Non-pigmented ciliary epithelial cell (primary cell): ENCODE data around the gene HDAC2.
"Not testable (repeated sequence)": the region's sequence is repeated elsewhere in the genome, so short reads cannot be mapped to it uniquely, and the experiment has no call there.

Experiments used
- DNase-seq: peaks from one replicate; pipeline ENCODE4 v3.0.0-alpha.2; 2010; ENCODE audit warnings: low read depth

Gene HDAC2

DNA sequence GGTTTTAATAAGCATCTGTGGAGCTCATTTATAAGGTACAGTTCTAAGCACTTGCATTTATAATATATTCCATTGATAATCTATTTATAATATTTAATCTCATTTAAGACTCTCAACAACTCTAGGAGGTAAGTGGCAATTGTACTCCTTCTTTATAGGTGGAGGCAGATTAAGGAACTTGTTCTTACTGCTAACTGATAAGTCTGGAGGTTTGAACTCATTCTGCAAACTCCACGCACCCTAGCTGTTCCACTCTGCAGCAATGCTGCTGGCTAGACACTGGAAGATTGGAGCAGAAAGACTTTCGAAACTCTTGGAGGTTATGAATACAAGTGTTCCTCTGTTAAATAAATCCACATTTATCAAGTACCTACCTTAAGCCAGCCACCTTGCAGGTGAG, 793 bp upstream of the HDAC2 start:
- DNase-seq: no peak

DNA sequence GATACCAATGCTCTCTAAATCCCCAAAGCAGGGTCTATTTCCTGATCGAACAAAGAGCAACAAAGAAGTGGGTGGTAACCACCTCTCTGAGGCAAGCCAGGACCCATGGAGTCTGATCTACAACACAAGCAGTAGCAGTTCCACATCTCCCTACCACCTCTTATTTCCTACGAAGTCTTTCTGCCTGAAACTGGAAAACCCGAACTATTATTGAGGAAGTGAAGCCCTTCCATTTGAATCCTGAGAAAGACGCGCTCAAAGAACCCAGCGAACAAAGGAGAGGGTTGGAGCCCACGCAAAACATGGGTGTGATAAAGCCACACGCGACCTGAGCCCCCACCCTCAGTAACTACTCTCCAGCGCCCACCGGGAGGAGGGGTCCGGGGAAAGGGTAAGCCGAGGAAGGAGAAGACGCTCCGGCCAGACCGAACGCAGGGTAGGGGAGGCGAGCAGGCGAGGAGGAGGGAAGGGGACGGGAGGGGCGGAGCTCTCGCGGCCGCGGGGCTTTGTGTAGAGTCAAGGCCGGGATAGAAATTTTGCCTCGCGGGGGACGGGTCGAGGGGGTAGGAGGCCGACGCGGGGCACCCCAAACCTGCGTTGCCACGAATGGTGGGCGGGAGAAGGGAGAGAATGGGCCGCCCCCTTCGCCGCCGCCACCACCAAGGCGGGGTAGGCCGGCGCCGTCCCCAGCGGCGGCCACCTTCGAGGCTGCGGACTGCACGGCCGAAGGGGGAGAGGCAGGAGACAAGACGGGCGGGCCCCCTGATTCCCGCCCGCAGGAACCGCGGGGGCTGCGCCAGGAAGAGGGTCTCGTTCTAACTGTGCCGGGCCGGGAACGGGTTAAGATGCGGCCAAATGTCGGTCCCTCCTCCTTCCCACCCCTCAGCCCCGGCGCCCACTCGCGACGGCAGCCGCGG, 802 bp downstream of the HDAC2 start:
- no peak for DNase-seq

DNA sequence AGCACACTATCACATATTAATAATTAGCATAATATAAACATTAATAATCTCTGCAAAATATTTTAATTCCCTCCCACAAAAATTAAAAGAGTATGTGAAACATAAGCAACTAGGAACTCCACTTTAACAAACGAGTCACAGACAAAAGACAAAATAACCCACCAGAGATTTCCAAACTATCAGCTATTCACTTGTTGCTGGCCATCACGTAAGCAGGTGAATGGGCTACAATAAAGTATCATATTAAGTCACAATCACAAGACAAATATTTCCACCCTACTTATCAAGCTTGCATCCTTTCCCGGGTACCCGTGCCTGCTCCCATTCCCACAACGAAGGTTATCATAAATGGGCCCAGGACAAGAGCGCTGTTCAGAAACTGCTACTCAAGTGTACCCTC, 2.5 kb downstream of the HDAC2 start:
- no peak for DNase-seq

DNA sequence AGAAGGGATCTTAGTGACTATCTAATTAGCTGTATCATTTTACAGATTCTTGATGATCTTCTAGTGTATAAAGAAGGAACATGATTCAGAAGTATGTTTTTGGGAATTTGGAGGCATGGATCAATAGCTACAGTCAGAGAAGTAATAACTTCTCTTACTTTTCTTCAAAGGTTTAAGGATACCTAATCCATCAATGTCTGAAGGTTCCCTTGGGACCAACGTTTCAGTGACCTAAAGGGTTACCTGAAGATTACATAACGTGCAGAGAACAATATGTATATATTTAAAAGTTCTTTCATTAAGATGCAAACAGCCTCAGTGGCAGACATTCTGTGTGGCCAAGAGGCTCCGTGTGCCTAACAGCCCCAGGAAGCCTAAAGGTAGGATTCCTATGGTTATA, 3.2 kb downstream of the HDAC2 start:
- DNase-seq: no peak

DNA sequence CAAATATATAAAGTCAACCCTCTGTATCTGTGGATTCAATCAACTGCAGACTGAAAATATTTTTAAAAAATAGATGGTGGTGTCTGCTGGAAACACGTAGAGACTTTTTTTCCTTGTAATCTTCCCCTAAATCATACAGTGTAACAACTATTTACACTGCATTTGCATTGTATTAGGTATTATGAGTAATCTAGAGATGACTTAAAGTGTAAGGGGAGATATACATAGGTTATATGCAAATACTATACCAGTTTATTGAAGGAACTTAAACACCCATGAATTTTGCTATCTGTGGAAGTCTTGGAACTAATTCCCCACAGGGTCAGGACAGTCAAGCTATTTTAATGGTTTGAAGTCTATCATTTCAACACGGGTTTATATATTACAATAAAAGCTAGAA, 10.2 kb downstream of the HDAC2 start:
- no peak for DNase-seq

DNA sequence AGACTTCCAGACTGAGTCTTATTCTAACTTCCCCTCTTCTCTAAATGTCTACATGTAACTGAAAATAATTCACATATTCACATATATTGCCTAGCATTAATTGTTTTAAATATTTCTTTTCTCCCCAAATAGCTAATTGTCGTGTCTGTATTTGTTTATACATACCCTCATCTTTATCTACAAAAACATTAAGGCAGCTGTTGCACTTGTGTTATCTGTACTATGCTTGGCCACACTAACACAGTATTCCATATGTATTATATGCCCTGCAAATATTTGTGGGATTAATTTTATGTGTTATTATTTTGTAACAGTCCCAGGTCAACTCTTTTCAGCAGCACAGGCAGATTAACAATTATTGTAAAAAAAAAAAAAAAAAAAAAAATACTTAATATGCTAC, 11.7 kb downstream of the HDAC2 start:
- no peak for DNase-seq

DNA sequence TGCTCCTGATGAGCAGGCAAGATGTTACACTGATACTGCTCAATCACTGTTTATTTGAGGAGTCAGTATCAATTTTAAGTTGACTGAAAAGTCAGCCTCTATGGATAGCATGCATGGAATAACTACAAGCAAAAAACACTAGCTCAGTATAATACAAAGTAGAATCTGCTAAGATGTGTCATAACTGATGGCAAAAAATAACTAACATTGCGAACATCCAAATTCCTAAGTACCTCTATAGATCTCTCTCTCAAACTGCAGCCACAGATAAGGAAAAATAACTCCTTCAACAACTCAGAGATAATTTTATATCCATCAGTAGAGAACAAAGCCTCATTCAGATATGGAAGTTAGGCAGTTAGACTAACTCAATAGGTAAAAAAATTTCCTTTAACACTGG, 16.3 kb downstream of the HDAC2 start:
- DNase-seq: no peak

DNA sequence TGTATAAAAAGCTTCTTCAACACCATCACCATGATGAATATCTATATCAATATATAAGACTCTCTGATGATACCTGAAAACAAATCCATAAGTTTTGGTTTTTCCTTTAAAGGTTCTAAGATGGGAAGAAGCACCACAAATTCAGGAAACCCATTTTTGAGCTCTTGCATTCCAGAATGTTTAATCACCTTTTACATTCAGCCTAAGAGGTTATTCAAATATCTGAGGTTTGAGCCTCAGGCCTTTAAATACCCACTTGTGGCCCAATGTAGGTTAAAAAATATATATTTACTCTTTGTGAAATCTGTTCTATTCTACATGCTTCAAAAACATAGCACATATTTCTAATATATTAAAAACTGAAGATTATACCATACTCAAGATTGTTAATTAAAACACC, 17.6 kb downstream of the HDAC2 start:
- no peak for DNase-seq

DNA sequence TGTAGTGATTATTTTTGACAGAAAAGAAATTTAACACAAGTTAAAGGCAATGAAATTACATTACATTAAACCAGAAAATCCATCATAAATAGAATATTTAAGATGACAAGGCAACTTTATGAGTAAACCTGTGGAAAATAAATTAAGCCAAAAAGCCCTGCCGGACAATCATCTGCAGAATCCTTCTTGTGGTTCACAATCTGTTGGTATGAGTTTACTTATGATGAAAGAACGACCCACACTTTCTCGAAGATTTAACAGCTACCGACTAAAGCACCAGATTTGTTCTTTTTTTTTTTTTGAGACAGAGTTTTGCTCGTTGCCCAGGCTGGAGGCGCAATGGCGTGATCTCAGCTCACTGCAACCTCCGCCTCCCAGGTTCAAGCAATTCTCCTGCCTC, 21.4 kb downstream of the HDAC2 start:
- DNase-seq: no peak

DNA sequence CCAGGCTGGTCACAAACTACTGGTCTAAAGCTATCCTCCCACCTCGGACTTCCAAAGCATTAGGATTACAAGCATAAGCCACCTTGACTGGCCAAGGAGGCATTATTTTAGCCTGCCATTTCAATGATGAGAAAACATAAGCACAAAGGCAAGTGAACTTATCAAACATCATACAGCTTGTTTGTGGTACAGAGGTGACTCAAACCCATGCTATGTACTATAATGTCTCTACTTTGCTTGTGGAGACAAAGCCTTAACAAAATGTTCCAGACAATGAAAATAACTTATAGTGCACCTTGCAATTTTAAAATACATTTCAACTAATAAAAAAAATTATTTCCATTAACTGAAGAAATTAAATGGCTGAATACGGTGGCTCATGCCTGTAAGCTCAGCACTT, 26.2 kb downstream of the HDAC2 start:
- peak; percentile 31 for DNase-seq

DNA sequence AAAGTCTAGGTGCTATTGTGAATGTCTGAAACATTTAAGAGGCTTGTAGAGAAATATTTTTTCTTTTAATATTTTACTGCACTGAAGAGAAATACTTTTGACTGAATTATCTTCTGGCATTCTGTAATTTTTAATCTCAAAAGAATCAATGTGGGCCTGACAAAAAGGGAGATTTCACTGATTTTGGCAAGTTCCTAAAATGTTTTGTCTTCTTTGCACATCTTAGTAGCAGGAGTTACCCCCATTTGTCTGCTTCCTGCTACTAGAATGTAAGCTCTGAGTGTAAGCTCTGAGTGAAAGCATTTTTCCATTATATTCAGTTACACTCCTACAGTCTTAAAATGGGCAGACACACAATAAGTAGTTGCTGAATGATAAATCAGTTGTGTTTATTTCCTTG, 31.1 kb downstream of the HDAC2 start:
- DNase-seq: no peak

DNA sequence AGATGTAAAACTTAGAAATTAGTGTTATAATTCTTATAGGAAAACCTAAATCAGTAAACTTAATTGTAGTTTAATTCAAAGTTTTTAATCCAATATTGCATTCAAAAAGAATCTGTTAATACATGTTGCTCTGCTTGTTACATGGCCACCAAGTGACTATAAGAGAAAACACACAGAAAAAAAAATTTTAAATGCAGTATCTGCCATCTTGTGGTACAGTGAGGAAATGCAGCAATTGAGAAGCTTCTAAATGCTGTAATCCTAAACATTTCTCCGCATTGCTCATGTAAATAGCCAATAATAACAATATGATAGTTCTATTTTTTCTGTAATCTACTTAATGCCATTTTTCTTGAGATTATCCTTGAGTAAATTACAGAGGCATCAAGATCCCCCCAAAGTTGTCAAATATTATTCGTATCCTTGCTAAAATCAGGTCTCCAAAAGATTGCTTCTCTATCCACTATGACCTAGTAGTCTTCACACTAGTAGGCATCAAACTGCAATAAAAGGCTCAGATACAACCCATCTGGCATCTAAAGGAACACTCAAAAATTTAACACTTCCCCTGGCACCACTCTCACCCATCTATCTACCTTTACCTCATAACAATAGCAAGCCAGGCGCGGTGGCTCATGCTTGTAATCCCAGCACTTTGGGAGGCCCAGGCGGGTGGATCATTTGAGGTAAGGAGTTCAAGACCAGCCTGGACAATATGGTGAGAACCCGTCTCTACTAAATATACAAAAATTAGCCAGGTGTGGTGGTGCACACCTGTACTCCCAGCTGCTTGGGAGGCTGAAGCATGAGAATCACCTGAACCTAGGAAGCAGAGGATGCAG, 34.6 kb downstream of the HDAC2 start:
- DNase-seq: peak; percentile 32

DNA sequence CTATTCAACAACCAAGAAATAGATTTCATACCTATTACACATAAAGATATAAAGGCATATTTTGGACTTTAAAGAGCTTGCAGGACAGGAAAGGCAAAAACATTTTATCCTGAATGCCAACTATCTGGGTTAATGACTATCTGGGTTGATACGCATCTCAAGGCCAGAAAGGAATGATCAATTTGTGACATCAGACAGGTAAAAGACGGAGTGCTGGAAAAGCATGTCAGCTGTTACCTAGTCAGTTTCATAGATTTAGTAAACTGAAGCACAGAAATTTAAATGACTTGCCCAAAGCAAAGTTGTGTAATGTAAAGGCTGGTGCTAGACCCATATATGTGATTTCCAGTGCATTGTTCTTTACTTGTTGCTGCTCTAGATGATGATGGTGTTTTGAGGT, 36.8 kb downstream of the HDAC2 start:
- no peak for DNase-seq

DNA sequence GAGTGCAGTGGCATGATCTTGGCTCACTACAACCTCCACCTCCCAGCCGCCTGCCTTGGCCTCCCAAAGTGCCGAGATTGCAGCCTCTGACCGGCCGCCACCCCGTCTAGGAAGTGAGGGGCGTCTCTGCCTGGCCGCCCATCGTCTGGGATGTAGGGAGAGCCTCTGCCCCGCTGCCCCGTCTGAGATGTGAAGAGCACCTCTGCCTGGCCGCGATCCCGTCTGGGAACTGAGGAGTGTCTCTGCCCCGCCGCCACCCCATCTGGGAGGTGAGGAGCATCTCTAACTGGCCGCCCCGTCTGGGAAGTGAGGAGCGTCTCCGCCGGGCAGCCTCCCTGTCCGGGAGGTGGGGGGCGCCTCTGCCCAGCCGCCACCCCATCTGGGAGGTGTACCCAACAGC, 39.0 kb downstream of the HDAC2 start:
- DNase-seq: not testable (repeated sequence)

DNA sequence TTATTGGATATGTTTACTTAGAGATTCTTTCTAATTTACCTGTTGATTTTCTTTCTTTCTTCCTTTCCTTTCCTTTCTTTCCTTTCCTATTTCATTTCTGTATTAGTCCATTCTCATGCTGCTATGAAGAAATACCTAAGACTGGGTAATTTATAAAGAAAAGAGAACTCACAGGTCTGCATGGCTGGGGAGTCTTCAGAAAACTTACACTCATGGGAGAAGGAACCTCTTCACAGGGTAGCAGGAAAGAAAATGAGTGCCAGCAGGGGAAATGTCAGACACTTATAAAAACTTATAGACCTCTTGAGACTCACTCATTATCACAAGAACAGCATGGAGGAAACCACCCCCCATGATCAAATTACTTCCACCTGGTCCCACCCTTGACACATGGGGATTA, 40.8 kb downstream of the HDAC2 start:
- no peak for DNase-seq

DNA sequence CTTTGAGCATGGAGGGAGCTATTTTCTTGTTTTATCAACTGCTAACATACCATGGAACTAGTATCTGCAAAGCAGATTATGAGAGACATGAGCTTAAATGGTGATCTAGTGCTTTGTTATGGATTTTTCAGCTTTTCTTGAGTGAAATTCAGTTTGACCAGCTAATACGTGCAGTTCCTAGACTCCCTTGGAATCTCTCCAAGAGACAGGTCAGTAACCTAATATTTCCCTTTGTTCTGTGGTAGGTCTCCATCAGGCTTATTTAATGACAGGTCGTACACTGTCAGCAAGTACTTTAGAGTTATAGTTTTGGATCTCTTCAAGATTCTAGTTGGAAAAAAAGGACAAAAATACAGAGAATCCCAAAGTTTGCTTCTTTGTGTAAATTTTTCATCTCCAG, 43.9 kb downstream of the HDAC2 start:
- no peak for DNase-seq

DNA sequence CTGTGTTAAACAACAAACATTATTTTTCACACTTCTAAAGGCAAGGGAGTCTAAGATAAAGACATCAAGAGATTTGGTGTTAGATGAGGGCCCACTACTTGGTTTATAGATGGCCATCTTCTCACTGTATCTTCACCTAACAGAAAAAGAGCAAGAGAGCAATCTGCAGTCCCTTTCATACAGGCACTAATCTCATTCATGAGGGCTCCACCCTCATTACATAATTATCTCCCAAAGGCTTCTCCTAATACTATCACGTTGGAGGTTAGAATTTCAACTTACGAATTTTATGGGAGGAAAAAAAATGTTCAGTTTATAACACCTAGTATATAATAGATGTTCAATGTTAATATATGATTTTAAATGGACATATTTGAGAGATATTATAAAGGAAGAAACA, 45.6 kb downstream of the HDAC2 start:
- no peak for DNase-seq

DNA sequence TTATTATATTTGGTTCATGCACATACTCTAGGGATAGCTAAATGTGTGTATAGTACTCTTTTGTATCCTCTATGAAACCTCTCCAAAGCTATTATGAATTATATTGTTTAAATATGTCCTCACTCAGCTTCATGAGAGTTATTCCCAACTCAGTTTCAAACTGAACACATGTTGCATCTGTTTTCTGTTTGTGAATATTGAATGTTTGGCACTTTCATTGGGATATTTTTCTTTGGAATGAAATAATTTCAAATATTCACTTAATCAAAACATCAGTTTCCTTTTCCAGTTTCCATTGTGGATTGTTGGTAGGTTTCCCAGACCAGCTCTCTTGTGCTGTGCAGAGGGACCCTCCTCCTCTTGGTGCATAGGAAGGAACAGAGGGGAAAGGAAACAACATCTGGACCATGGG, 46.6 kb downstream of the HDAC2 start:
- DNase-seq: no peak

DNA sequence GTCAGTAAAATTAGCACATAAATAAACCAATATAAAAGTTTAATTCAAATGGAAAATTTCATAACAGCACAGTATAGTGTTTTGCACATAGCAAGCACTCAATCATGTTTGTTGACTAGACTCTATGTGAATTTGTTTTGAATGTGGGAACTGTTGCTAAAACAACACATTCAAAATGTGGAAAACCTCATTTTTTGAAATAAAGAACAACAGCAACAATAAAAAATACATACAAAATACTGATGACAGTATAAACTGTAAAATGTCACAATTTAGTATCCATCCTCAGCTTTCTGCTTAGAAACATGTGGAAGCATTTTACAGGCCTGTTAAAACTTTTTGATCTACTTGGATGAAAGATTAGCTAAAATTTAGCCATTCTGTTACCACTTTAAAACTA, 47.4 kb downstream of the HDAC2 start:
- DNase-seq: no peak

DNA sequence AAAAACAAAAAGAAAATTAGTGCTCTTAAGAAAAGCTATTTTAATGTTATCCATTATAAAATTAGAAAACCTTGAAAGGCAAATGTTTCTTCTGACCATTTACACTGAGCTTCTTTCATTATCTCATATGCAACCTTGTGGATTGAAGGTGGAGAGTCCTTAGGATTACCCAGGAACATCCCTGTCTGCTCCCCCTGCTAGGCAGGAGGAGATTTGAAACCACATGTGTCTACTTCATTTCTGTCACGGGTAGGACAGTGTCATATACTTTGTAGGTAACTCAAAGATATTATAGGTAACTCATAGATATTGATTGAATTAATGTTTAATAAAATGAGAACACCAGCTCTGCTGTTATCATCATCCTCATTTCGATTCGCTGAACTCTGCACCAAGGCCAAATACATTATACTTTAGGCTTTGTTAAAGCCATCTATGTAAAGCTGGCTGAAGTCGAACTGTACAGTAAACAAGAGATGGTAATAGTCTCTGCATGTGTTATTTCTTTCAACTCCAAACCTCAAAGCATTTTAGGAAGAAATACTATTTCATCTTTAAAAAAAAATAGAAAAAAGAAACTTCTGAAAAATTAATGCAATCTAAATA, 49.5 kb downstream of the HDAC2 start:
- no peak for DNase-seq

DNA sequence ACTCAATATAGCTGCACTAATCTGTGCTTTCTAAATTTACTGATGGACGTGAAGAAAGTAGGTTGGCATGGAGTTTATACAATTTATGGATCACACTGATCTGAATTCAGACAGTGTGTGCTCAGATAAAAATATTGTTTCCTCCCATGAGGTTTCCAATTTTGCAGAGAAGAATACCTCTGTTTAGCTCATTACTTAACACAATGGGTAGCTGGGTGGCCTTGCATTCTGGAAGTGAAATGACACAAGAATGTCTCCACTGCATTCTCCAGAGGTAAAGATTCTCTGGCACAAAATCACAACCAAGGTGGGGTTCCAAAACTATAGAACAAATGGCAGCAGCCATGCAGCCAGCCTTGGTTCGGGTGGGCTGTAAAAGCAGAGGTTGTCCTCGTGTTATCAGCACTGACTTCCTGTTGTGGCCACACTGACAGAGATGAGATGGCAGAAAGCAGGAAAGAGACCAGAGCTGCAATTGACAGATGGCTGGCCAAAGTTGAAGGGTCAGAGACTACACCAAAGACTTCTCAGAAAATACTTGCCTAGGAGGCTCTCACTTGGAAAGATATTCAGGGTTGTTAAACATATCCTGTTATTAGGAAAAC, 50.2 kb downstream of the HDAC2 start:
- DNase-seq: no peak

DNA sequence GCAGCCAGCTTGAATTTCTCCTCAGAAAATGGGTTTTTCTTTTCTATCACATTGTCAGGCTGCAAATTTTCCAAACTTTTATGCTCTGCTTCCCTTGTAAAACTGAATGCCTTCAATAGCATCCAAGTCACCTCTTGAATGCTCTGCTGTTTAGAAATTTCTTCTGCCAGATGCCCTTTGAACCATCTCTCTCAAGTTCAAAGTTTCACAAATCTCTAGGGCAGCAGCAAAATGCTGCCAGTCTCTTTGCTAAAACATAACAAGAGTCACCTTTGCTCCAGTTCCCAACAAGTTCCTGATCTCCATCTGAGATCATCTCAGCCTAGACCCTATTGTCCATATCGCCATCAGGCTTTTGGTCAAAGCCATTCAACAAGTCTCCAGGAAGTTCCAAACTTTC, 60.7 kb downstream of the HDAC2 start:
- not testable (repeated sequence) for DNase-seq
